K562 (cell line): ENCODE measurements around the gene COP1. TPM values are rescaled to one million over a fixed set of nuclear protein-coding genes. Genes with fewer than 3 reads are reported as not detected.

Experiments
- ATAC-seq: fragments of 200-7000 bp; cut with Tn5 transposase; 3 replicates; pipeline ENCODE4 v1.9.1; 2020; ENCODE audit warnings: moderate library complexity
- BruUV-seq: library from RNA; stranded (reverse); fragments of 400-500 nt; replicated peaks from 2 replicates; lab custom pipeline; 2021; lab: Mats Ljungman, UMichigan
- CTCF ChIA-PET: fragments of 300-600 bp; formaldehyde crosslinking; extraction: SDS; loops from one replicate; lab custom pipeline; 2021; ENCODE audit warnings: low intra/inter-chr PET ratio; lab: Yijun Ruan, JAX
- POLR2A ChIA-PET: fragments of 300-600, 350-650 bp; sonication (Branson Sonifier 250); formaldehyde crosslinking; extraction: SDS; loops from one replicate; lab custom pipeline; 2021; ENCODE audit warnings: antibody characterized with exemption, inconsistent platforms; lab: Yijun Ruan, JAX
- DNase-seq, 4 experiments: peaks; one replicate each; pipeline versions ENCODE4 v3.0.0 to v3.0.0-alpha.2; 2011 to 2018; ENCODE audit warnings: low spot score in 3 of 4, mixed read lengths in 3 of 4; ENCODE audit errors: extremely low read depth in 1 of 4
- FAIRE-seq: peaks from 2 replicates; lab custom pipeline; 2011; peaks lifted over from hg19 to GRCh38; lab: Jason Lieb, UNC
- H2AFZ ChIP-seq: 2 replicates; pipeline ENCODE4 v1.6.0; 2011; ENCODE audit warnings: low read depth, low read length, control low read depth, inconsistent platforms
- H3K27ac ChIP-seq: fragments of 200-600 bp; 3 replicates; pipeline ENCODE4 v1.8.0; 2011; ENCODE audit warnings: low read depth, mild to moderate bottlenecking, control low read depth, inconsistent platforms, low read length, moderate library complexity, mixed read lengths; ENCODE audit errors: extremely low read depth
- H3K27me3 ChIP-seq, 2 experiments: fragments of 300-600 bp in 1 of 2; 2 replicates in 1 of 2; 3 replicates in 1 of 2; pipeline versions ENCODE4 v1.6.0 to v1.8.0; 2011; ENCODE audit warnings: inconsistent platforms in 2 of 2, low read length in 2 of 2, mild to moderate bottlenecking in 1 of 2, mixed read lengths in 1 of 2, moderate library complexity in 1 of 2; ENCODE audit not compliant: control insufficient read depth in 2 of 2, insufficient read depth in 2 of 2
- H3K36me3 ChIP-seq: fragments of 300-600 bp; 3 replicates; pipeline ENCODE4 v1.8.0; 2011; ENCODE audit warnings: mild to moderate bottlenecking, low read length, inconsistent platforms; ENCODE audit not compliant: control insufficient read depth, insufficient read depth
- H3K4me1 ChIP-seq, 2 experiments: fragments of 200-600 bp in 1 of 2; replicated peaks in 1 of 2; 2 replicates in 1 of 2; 3 replicates in 1 of 2; pipeline versions ENCODE4 v1.5.1 to v1.8.0; 2011; ENCODE audit warnings: inconsistent platforms in 2 of 2, low read length in 2 of 2, mild to moderate bottlenecking in 1 of 2, mixed read lengths in 1 of 2, moderate library complexity in 1 of 2; ENCODE audit not compliant: control insufficient read depth in 2 of 2, insufficient read depth in 2 of 2
- H3K4me2 ChIP-seq: 2 replicates; pipeline ENCODE4 v1.6.1; 2011; ENCODE audit warnings: low read length, control low read depth, inconsistent platforms, mixed read lengths; ENCODE audit not compliant: insufficient read depth
- H3K4me3 ChIP-seq: fragments of 200-600 bp; sonication (generic), shearing (Covaris generic); 2 replicates; pipeline ENCODE4 v1.5.1; 2016; ENCODE audit warnings: control low read depth, inconsistent platforms
- H3K79me2 ChIP-seq: fragments of 200-600 bp; 3 replicates; pipeline ENCODE4 v1.8.0; 2011; ENCODE audit warnings: low read length, inconsistent platforms; ENCODE audit not compliant: control insufficient read depth, insufficient read depth
- H3K9ac ChIP-seq, 2 experiments: 2 replicates each; pipeline versions ENCODE4 v1.6.0 to v1.6.1; 2011; ENCODE audit warnings: low read depth in 2 of 2, low read length in 2 of 2, control low read depth in 1 of 2, inconsistent platforms in 1 of 2, mild to moderate bottlenecking in 1 of 2, mixed read lengths in 1 of 2; ENCODE audit not compliant: insufficient read depth in 1 of 2
- H3K9me1 ChIP-seq: one replicate; pipeline ENCODE4 v1.6.0; 2011; ENCODE audit warnings: inconsistent platforms, mild to moderate bottlenecking, low read length, moderate library complexity; ENCODE audit not compliant: control insufficient read depth, insufficient read depth
- H3K9me3 ChIP-seq: replicated peaks from 2 replicates; pipeline ENCODE4 v1.5.1; 2011; ENCODE audit warnings: low read depth, low read length, inconsistent platforms; ENCODE audit not compliant: control insufficient read depth, insufficient read depth
- H4K20me1 ChIP-seq: replicated peaks from 2 replicates; pipeline ENCODE4 v1.6.1; 2011; ENCODE audit warnings: low read length, inconsistent platforms, mixed read lengths; ENCODE audit not compliant: control insufficient read depth, insufficient read depth
- ARID1B ChIP-seq: fragments of 450-650 bp; IDR thresholded peaks from 2 replicates; pipeline ENCODE4 v1.6.1; 2016; ENCODE audit warnings: antibody characterized with exemption, mild to moderate bottlenecking, inconsistent platforms
- C11orf30 ChIP-seq: fragments of 450-650 bp; IDR thresholded peaks from 2 replicates; pipeline ENCODE4 v1.6.1; 2016; ENCODE audit warnings: low read depth, mild to moderate bottlenecking
- HLTF ChIP-seq: fragments of 450-650 bp; IDR thresholded peaks from 2 replicates; pipeline ENCODE4 v1.6.1; 2016
- NBN ChIP-seq: fragments of 450-650 bp; IDR thresholded peaks from 2 replicates; pipeline ENCODE4 v1.6.1; 2016; ENCODE audit warnings: low read depth, mild to moderate bottlenecking
- NFE2 ChIP-seq: IDR thresholded peaks from 2 replicates; pipeline ENCODE4 v1.6.1; 2014; ENCODE audit warnings: antibody characterized with exemption, low read depth
- SIX5 ChIP-seq, 2 experiments: IDR thresholded peaks; 2 replicates each; pipeline ENCODE4 v1.6.1; 2011; ENCODE audit warnings: low read length in 2 of 2, borderline replicate concordance in 1 of 2, low read depth in 1 of 2, mild to moderate bottlenecking in 1 of 2, moderate library complexity in 1 of 2; ENCODE audit not compliant: insufficient read depth in 1 of 2
- SREBF1 ChIP-seq: fragments of 150-350 bp; IDR thresholded peaks from 2 replicates; pipeline ENCODE4 v1.6.1; 2014; ENCODE audit warnings: antibody characterized with exemption, low read depth, low read length, borderline replicate concordance
- SRF ChIP-seq, 2 experiments: fragments of 250-450, 450-650 bp in 1 of 2; sonication (Bioruptor Pico) in 1 of 2; sonication (generic) in 1 of 2; formaldehyde crosslinking; IDR thresholded peaks; 2 replicates each; pipeline versions ENCODE4 v1.5.0 to v1.5.1; 2020 to 2022; ENCODE audit warnings: mild to moderate bottlenecking in 1 of 2, missing genetic modification reagents in 1 of 2
- THRAP3 ChIP-seq: fragments of 450-650 bp; IDR thresholded peaks from 2 replicates; pipeline ENCODE4 v1.6.1; 2016; ENCODE audit warnings: mild to moderate bottlenecking, inconsistent platforms, borderline replicate concordance
- ZNF316 ChIP-seq: fragments of 450-650 bp; IDR thresholded peaks from 2 replicates; pipeline ENCODE4 v1.6.1; 2016
- WGBS: fragments of 100-300 bp; shearing (Covaris generic); methylation state at CpG from one replicate; pipeline ENCODE4 v1.1.6; 2016; ENCODE audit warnings: low coverage, mixed read lengths; ENCODE audit not compliant: insufficient coverage; ENCODE audit errors: missing lambda C conversion rate; 5-methylcytosine and 5-hydroxymethylcytosine counted together
- in situ Hi-C: fragments of 300-500 bp; cut with MboI; formaldehyde crosslinking; loops from 4 replicates; pipeline ENCODE4 v1.15.0; 2018; ENCODE audit warnings: inconsistent platforms, mixed read lengths
- intact Hi-C: fragments of 100-400 bp; cut with micrococcal nuclease; formaldehyde crosslinking; loops from 2 replicates; pipeline ENCODE4 v1.14.2; 2022
- polyA plus RNA-seq, 8 experiments: library from polyadenylated mRNA; depleted of rRNA in 4 of 8; stranded (reverse) in 5 of 8; unstranded in 3 of 8; fragments of >200 nt; fragmentation: Nextera tagmentation in 2 of 8; fragmentation: Illumina TruSeq in 1 of 8; extraction: Ambion mirVana in 2 of 8; extraction: Trizol in 1 of 8; gene quantifications; 2 replicates each; pipeline versions ENCODE4 v1.2.1 to v1.2.3, GENCODE V29; 2011 to 2014; ENCODE audit warnings: inconsistent platforms in 1 of 8, missing spikeins in 1 of 8
- total RNA-seq, 7 experiments: library from RNA; depleted of rRNA in 6 of 7; stranded (reverse); fragments of >200 nt in 6 of 7; fragmentation: Illumina TruSeq in 2 of 7; extraction: Trizol in 2 of 7; gene quantifications; 2 replicates each; pipeline versions ENCODE4 v1.2.1 to v1.2.3, GENCODE V29; 2011 to 2021; ENCODE audit warnings: low replicate concordance in 1 of 7
- TF ChIP-seq, protein P1 (sequence below), 2 experiments: fragments of 450-650 bp; IDR thresholded peaks; 2 replicates each; pipeline ENCODE4 v1.6.1; 2016
- TF ChIP-seq, protein P2 (sequence below): sonication (generic); formaldehyde crosslinking; IDR thresholded peaks from 2 replicates; pipeline ENCODE4 v1.8.1; 2022; ENCODE audit warnings: missing genetic modification reagents
- TF ChIP-seq, protein P3 (sequence below): fragments of 450-650 bp; IDR thresholded peaks from 2 replicates; pipeline ENCODE4 v1.7.0; 2016; ENCODE audit warnings: borderline replicate concordance

COP1 gene
- total and polyA plus RNA-seq, 9 of the 15 experiments (the other 6 are each of a cell fraction or from before 2014, with no cell fraction given), result 25.8 to 77.7 (median 58.6) TPM

DNA sequence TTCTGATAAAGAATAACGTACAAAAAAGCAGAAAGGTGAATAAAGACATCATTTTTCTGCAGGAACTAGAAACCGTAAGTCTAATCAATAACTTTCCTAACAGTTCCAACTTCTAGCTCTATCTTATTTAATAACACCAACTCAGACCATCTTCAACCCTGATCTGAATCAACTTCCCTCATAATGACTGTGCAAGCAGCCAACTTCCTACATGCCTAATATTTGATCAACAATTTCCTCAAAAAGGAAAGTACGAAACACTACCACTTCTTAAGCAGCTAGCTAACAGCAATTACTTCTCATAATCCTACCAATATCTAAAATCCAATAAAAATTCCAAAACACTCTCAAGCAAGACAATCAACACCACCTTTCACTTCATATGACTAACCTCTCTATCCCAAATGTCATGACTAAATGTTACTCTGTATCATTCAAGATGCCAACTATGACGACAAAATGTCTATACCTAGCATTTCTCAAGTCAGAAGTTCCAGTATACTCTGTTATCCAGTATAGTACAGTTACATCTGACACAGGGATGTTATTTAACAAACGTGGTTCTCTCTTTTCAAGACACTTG is 1.7 kb downstream of the COP1 start:
- FAIRE-seq (peak; percentile 29), DNase-seq (peak in 1 of 4 experiments; percentile 18), ATAC-seq (no peak)
- CTCF ChIA-PET, result no interaction called here
- Histone ChIP-seq H3K36me3 (no peaks in the 10 kb centered on the region), H3K79me2 (peaks cover 80% of the 10 kb centered on the region), H3K4me2 (peak overlapping the region; percentile 96), H3K27me3 (no peaks in the 10 kb centered on the region), H4K20me1 (peaks cover 9% of the 10 kb centered on the region; the same call in 1 of the 2 replicates), H3K9ac (peak overlapping the region in 1 of 2 experiments; percentile 89; a peak in 3 of 4 replicates), H3K9me1 (no peaks in the 10 kb centered on the region), H3K27ac (peak overlapping the region; percentile 91), H3K4me1 (peaks cover 4 to 21% of the 10 kb centered on the region in 2 experiments; a peak in 2 of 5 replicates), H2AFZ (no peak overlapping the region), H3K4me3 (peak overlapping the region; percentile 85), H3K9me3 (no peaks in the 10 kb centered on the region)
- 2% methylated on average over 5 of the region's 5 CpGs for WGBS
- no TSS peak for BruUV-seq
- in situ Hi-C loops (no loop called here), intact Hi-C loops (loop anchor here (5.0 kb wide), 1 partner anchor 88 kb away; no protein-coding TSS in a partner anchor)
- POLR2A ChIA-PET, result interaction anchor here (1.2 to 2.3 kb wide), 2 partner anchors 8 to 10 kb away, joined by 3 to 20 read pairs; no protein-coding TSS in a partner anchor
- TF ChIP-seq ZNF316, result peak; percentile 29; the same call in 1 of the 2 replicates
- 0 out of 4 replicates have a peak, but pooled peaks of 1 of the 2 experiments have one; percentile 19 for TF ChIP-seq SRF (CRISPR knock-in tag; IDR thresholded peaks at IDR 0.05)
- TF ChIP-seq ARID1B, result 0 out of 2 replicates have a peak, but pooled peaks have one; percentile 30
- TF ChIP-seq SIX5 (IDR thresholded peaks at IDR 0.05; ENCODE audit: borderline replicate concordance in 1 of 2, insufficient read depth in 1 of 2, low read depth in 1 of 2, low read length in 2 of 2), result no peak
- TF ChIP-seq, protein P1, sequence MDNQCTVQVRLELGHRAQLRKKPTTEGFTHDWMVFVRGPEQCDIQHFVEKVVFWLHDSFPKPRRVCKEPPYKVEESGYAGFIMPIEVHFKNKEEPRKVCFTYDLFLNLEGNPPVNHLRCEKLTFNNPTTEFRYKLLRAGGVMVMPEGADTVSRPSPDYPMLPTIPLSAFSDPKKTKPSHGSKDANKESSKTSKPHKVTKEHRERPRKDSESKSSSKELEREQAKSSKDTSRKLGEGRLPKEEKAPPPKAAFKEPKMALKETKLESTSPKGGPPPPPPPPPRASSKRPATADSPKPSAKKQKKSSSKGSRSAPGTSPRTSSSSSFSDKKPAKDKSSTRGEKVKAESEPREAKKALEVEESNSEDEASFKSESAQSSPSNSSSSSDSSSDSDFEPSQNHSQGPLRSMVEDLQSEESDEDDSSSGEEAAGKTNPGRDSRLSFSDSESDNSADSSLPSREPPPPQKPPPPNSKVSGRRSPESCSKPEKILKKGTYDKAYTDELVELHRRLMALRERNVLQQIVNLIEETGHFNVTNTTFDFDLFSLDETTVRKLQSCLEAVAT (IDR thresholded peaks at IDR 0.05), result peak; percentile 65 to 68; a peak in 2 of 4 replicates
- peak; percentile 70; the same call in 1 of the 2 replicates for TF ChIP-seq THRAP3
- TF ChIP-seq NBN, result peak; percentile 74; the same call in 1 of the 2 replicates
- peak; percentile 14; the same call in 1 of the 2 replicates for TF ChIP-seq C11orf30
- TF ChIP-seq, protein P2, sequence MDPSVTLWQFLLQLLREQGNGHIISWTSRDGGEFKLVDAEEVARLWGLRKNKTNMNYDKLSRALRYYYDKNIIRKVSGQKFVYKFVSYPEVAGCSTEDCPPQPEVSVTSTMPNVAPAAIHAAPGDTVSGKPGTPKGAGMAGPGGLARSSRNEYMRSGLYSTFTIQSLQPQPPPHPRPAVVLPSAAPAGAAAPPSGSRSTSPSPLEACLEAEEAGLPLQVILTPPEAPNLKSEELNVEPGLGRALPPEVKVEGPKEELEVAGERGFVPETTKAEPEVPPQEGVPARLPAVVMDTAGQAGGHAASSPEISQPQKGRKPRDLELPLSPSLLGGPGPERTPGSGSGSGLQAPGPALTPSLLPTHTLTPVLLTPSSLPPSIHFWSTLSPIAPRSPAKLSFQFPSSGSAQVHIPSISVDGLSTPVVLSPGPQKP (CRISPR knock-in tag), result no peak
- TF ChIP-seq, protein P3, sequence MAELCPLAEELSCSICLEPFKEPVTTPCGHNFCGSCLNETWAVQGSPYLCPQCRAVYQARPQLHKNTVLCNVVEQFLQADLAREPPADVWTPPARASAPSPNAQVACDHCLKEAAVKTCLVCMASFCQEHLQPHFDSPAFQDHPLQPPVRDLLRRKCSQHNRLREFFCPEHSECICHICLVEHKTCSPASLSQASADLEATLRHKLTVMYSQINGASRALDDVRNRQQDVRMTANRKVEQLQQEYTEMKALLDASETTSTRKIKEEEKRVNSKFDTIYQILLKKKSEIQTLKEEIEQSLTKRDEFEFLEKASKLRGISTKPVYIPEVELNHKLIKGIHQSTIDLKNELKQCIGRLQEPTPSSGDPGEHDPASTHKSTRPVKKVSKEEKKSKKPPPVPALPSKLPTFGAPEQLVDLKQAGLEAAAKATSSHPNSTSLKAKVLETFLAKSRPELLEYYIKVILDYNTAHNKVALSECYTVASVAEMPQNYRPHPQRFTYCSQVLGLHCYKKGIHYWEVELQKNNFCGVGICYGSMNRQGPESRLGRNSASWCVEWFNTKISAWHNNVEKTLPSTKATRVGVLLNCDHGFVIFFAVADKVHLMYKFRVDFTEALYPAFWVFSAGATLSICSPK, result peak; percentile 68; the same call in 1 of the 2 replicates
- peak; percentile 69 for TF ChIP-seq NFE2
- no peak for TF ChIP-seq SREBF1
- peak; percentile 79 for TF ChIP-seq HLTF
